ENCODE data around the gene ANKRD10. TPM values are rescaled to one million over a fixed set of nuclear protein-coding genes. Genes with fewer than 3 reads are reported as not detected.

Gene ANKRD10
- total RNA-seq, 4 donors from 2014 or later, result 97.8 to 189 (median 114) TPM

GRCh38 chr13:110922506-110922905, 7.6 kb upstream of the ANKRD10 start:
- H3K27me3 ChIP-seq, result peaks cover 13% of the 10 kb centered on the region
- no peak for ATAC-seq
- no peaks in the 10 kb centered on the region for H3K4me1 ChIP-seq
- H3K36me3 ChIP-seq, result no peaks in the 10 kb centered on the region
- TF ChIP-seq POLR2AphosphoS5 (IDR thresholded peaks at IDR 0.05), result no peak
- H3K4me3 ChIP-seq, result no peak overlapping the region
- H3K9me3 ChIP-seq, result no peaks in the 10 kb centered on the region
- H3K27ac ChIP-seq, result no peak overlapping the region
- WGBS, 2 donors (ENCODE audit: low coverage in 1 of 2), result 52 to 67% methylated on average over 3 of the region's 8 CpGs

- 78 to 88% methylated on average over 4 to 7 of the region's 8 CpGs for WGBS, 2 donors (ENCODE audit: low coverage in 1 of 2)
- Histone ChIP-seq H3K36me3 (no peaks in the 10 kb centered on the region), H3K27ac (no peak overlapping the region), H3K4me3 (no peak overlapping the region), H3K4me1 (peaks cover 0 to 4% (median 0%) of the 10 kb centered on the region in 3 donors), H3K9me3 (no peaks in the 10 kb centered on the region), H3K27me3 (peaks cover 11% of the 10 kb centered on the region)
- ATAC-seq, result no peak
- TF ChIP-seq POLR2AphosphoS5 (IDR thresholded peaks at IDR 0.05) (no peak), POLR2A (IDR thresholded peaks at IDR 0.05) (no peak), CTCF (IDR thresholded peaks at IDR 0.05) (no peak), EP300 (IDR thresholded peaks at IDR 0.05) (no peak)
These were observed 6.8 kb upstream of the ANKRD10 start for GRCh38 chr13:110921695-110922094.

GRCh38 chr13:110921209-110921608, 6.3 kb upstream of the ANKRD10 start:
- Histone ChIP-seq H3K4me1 (peaks cover 0 to 9% (median 0%) of the 10 kb centered on the region in 3 donors), H3K27me3 (peaks cover 7% of the 10 kb centered on the region), H3K36me3 (no peaks in the 10 kb centered on the region), H3K27ac (no peak overlapping the region), H3K9me3 (no peaks in the 10 kb centered on the region), H3K4me3 (no peak overlapping the region)
- 44 to 58% methylated on average over 4 to 12 of the region's 13 CpGs for WGBS, 2 donors (ENCODE audit: low coverage in 1 of 2)
- TF ChIP-seq CTCF (IDR thresholded peaks at IDR 0.05) (no peak), POLR2AphosphoS5 (IDR thresholded peaks at IDR 0.05) (no peak), EP300 (IDR thresholded peaks at IDR 0.05) (no peak), POLR2A (IDR thresholded peaks at IDR 0.05) (no peak)
- no peak for ATAC-seq

GRCh38 chr13:110920038-110920437, 5.2 kb upstream of the ANKRD10 start:
- H3K27ac ChIP-seq, result no peak overlapping the region
- H3K36me3 ChIP-seq, result no peaks in the 10 kb centered on the region
- 56 to 85% methylated on average over 4 to 5 of the region's 5 CpGs for WGBS, 2 donors (ENCODE audit: low coverage in 1 of 2)
- no peaks in the 10 kb centered on the region for H3K9me3 ChIP-seq
- TF ChIP-seq POLR2A (IDR thresholded peaks at IDR 0.05) (no peak), POLR2AphosphoS5 (IDR thresholded peaks at IDR 0.05) (no peak), CTCF (IDR thresholded peaks at IDR 0.05) (no peak), EP300 (IDR thresholded peaks at IDR 0.05) (no peak)
- H3K4me1 ChIP-seq, result peaks cover 0 to 13% (median 0%) of the 10 kb centered on the region in 3 donors
- peaks cover 6% of the 10 kb centered on the region for H3K27me3 ChIP-seq
- no peak for ATAC-seq
- H3K4me3 ChIP-seq, result no peak overlapping the region

GRCh38 chr13:110916301-110917142, 1.7 kb upstream of the ANKRD10 start:
- H3K4me3 ChIP-seq, result peak overlapping the region in 1 of 2 donors; percentile 99

GRCh38 chr13:110915874-110916206, 971 bp upstream of the ANKRD10 start:
- Histone ChIP-seq H3K27ac (peak overlapping the region; percentile 92 to 100 (median 100)), H3K9me3 (no peaks in the 10 kb centered on the region), H3K4me1 (peaks cover 0 to 41% (median 22%) of the 10 kb centered on the region in 3 donors), H3K27me3 (no peaks in the 10 kb centered on the region), H3K36me3 (no peaks in the 10 kb centered on the region), H3K4me3 (peak overlapping the region; percentile 74 to 99)
- TF ChIP-seq POLR2AphosphoS5 (IDR thresholded peaks at IDR 0.05) (no peak), EP300 (IDR thresholded peaks at IDR 0.05) (no peak)
- WGBS, 2 donors (ENCODE audit: low coverage in 1 of 2), result 3% methylated on average over 11 of the region's 12 CpGs
- ATAC-seq, result no peak

More at GRCh38 chr13:110916301-110917142, 1.7 kb upstream of the ANKRD10 start:
- peak; percentile 73 for TF ChIP-seq POLR2AphosphoS5 (IDR thresholded peaks at IDR 0.05)
- TF ChIP-seq EP300 (IDR thresholded peaks at IDR 0.05), result no peak
- no peak for TF ChIP-seq POLR2A (IDR thresholded peaks at IDR 0.05)
- Histone ChIP-seq H3K9me3 (no peaks in the 10 kb centered on the region), H3K36me3 (no peaks in the 10 kb centered on the region), H3K4me1 (peaks cover 0 to 34% (median 18%) of the 10 kb centered on the region in 3 donors), H3K27me3 (no peaks in the 10 kb centered on the region), H3K27ac (peak overlapping the region in 3 of 4 donors; percentile 99 to 100 (median 100))
- 38 to 39% methylated on average over 9 of the region's 9 CpGs for whole genome bisulfite sequencing, 2 donors (ENCODE audit: low coverage in 1 of 2)
- no peak for ATAC-seq
